ENCODE results near the gene CCDC51. TPM values are rescaled to one million over a fixed set of nuclear protein-coding genes. Genes with fewer than 3 reads are reported as not detected.

CCDC51 gene
- total RNA-seq, 1 experiment from 2014 or later: 27.8 TPM

- Histone ChIP-seq H3K9me2 (replicated peaks; ENCODE audit: low read length) (no peaks in the 10 kb centered on the region), H3K4me2 (ENCODE audit: low read length) (no peak overlapping the region), H3K4me1 (ENCODE audit: insufficient read depth, low read length) (no peaks in the 10 kb centered on the region), H3K9me3 (ENCODE audit: low read length) (no peaks in the 10 kb centered on the region), H3K4me3 (ENCODE audit: low read length) (no peak overlapping the region), H3K79me2 (ENCODE audit: low read length) (no peaks in the 10 kb centered on the region), H3K9ac (ENCODE audit: low read length) (no peak overlapping the region), H3K27me3 (ENCODE audit: low read length) (no peaks in the 10 kb centered on the region), H3K36me3 (ENCODE audit: low read depth, low read length) (no peaks in the 10 kb centered on the region), H2AFZ (ENCODE audit: low read length) (no peak overlapping the region), H3F3A (ENCODE audit: low read length, unreplicated experiment) (no peaks in the 10 kb centered on the region), H4K20me1 (ENCODE audit: low read length) (no peaks in the 10 kb centered on the region), H3K27ac (ENCODE audit: low read length) (no peak overlapping the region)
- ATAC-seq (no peak), DNase-seq (no peak)
- POLR2A ChIA-PET (ENCODE audit: unreplicated experiment): no interaction called here
- intact Hi-C loops (cut with micrococcal nuclease): no loop called here
- BruUV-seq (replicated peaks): no TSS peak
- TF ChIP-seq EZH2phosphoT487 (IDR thresholded peaks at IDR 0.05; ENCODE audit: borderline replicate concordance, low read length) (no peak), CTCF (conservative IDR thresholded peaks at IDR 0.05; ENCODE audit: low read depth, low read length) (peak; percentile 20; the same call in 1 of the 2 replicates)
- CTCF ChIA-PET: interaction anchor here (0.5 to 0.9 kb wide), 3 partner anchors 27 to 101 kb away, joined by 4 to 6 read pairs (median 5); no protein-coding TSS in a partner anchor
Observed at GRCh38 chr3:48408823-48409281, 31.1 kb downstream of the CCDC51 start.

DNA sequence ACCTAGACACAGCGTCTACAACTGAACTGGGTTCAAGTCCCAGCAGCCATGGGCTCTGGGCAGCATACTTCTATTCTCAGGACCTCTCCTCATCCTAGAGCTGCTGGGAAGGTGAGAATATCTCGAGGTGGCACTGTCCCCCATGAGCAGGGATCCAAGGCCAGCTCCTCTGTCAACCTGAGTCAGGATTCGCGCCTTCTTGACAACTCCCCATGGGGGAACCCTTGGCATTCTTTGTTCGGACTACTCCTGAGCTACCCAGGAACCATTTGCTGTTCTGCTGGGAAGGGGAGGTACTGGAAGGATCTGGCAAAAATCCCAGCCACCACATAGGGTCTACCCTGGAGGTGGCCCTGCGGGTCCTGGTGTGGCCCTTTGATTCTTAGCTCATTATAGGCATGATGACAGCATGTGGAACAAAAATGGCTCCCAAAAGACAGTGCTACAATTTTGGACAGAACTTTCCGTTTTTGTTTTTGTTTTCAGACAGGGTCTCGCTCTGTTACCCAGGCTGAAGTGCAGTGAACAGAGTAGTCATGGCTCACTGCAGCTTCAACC, 32.3 kb downstream of the CCDC51 start:
- ATAC-seq (no peak), DNase-seq (no peak)
- no peak for TF ChIP-seq EZH2phosphoT487 (IDR thresholded peaks at IDR 0.05; ENCODE audit: borderline replicate concordance, low read length)
- no peak for TF ChIP-seq EZH2 (IDR thresholded peaks at IDR 0.05; ENCODE audit: low read length, unreplicated experiment)
- TF ChIP-seq CTCF (conservative IDR thresholded peaks at IDR 0.05; ENCODE audit: low read depth, low read length): no peak
- Histone ChIP-seq H3K27me3 (ENCODE audit: low read length) (no peaks in the 10 kb centered on the region), H3K9me2 (replicated peaks; ENCODE audit: low read length) (no peaks in the 10 kb centered on the region), H4K20me1 (ENCODE audit: low read length) (no peaks in the 10 kb centered on the region), H2AFZ (ENCODE audit: low read length) (no peak overlapping the region), H3K4me3 (ENCODE audit: low read length) (no peak overlapping the region), H3K9ac (ENCODE audit: low read length) (no peak overlapping the region), H3K9me3 (ENCODE audit: low read length) (no peaks in the 10 kb centered on the region), H3K4me1 (ENCODE audit: insufficient read depth, low read length) (no peaks in the 10 kb centered on the region), H3K36me3 (ENCODE audit: low read depth, low read length) (no peaks in the 10 kb centered on the region), H3F3A (ENCODE audit: low read length, unreplicated experiment) (no peaks in the 10 kb centered on the region), H3K79me2 (ENCODE audit: low read length) (no peaks in the 10 kb centered on the region), H3K4me2 (ENCODE audit: low read length) (no peak overlapping the region), H3K27ac (ENCODE audit: low read length) (no peak overlapping the region)
- CTCF ChIA-PET: interaction anchor here (0.8 to 0.9 kb wide), 2 partner anchors 29 kb away, joined by 5 read pairs; no protein-coding TSS in a partner anchor
- no TSS peak for BruUV-seq (replicated peaks)
- intact Hi-C loops (cut with micrococcal nuclease): no loop called here
- POLR2A ChIA-PET (ENCODE audit: unreplicated experiment): interaction anchor here (0.7 kb wide), 1 partner anchor 181 kb away, joined by 4 read pairs; no protein-coding TSS in a partner anchor
